HG03457 (cell line): ENCODE data around the gene NARF.

Source experiments
- ATAC-seq: cut with Tn5 transposase; IDR thresholded peaks from one replicate; pipeline ENCODE4 v1.9.1; 2021; ENCODE audit warnings: moderate number of reproducible peaks; ENCODE audit not compliant: unreplicated experiment

Gene NARF

DNA sequence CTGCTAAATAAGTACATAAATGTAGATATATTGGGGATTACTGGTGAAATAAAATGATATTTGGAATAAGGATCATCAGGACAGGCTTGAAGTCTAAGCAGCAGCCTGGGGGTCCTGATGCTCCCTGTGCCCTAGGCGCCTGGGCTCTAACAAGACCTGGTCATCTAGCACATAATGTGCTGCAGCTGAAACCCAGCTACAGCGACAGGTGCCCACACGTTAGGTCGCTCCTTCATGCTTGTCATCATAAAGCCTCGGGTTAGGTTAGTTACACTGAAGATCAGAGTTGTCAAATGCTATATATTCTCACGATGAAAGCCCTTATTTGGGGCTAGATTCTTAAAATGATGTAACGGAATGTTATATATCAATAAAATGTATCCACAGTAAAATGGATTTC is 11.5 kb downstream of the NARF start:
- ATAC-seq = no peak

DNA sequence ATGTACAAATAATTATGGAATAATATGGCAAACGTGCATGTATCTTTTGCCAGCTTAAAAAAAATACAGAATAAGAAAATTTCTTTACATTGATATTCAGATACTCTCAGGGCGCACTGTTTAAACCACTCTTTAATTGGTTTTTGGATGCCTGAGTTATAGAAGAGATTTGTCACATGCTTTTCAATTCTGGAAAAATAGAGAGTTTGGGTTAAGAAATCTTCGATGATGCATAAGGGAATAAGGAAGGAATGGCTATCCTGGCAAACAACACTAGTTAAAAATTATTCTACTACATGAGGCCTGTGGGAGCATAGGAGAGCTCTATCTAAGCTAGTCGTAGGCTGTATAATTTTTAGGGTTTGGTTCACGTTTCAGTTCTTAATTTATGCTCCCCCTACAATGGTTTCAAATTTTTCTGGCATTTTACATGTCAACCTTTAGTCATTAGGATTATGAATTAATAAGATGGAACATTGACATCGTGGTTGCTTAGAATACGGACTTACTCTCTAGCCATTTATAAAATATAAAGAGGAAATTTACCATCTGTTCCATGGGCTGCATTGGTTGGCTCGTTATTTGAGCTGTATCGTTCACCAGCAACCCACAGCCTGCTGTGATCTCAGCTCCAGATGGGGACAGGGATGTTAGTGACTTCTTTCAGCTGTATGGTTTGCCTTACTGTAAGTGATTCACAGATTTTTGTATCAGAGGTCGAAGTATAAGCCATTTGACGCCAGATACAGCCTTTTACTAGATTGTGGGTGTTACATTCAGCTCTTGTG is 15.9 kb downstream of the NARF start:
- ATAC-seq = no peak

DNA sequence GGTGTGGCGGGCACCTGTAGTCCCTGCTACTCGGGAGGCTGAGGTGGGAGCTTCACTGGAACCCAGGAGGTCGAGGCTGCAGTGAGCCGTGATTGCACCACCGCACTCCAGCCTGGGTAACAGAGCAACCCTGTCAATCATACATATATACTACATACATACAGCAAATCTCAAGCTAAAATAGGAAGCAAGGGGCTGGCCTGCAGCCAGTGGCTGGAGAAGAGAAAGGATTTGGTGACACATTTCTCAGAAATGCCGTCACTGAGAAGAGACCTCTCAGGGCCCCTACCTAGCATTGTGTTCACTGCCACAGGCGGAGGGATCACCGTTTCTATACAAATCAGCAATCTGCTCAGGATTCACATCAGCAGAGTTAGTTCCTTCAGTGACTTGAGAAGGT is 16.9 kb downstream of the NARF start:
- no peak for ATAC-seq

DNA sequence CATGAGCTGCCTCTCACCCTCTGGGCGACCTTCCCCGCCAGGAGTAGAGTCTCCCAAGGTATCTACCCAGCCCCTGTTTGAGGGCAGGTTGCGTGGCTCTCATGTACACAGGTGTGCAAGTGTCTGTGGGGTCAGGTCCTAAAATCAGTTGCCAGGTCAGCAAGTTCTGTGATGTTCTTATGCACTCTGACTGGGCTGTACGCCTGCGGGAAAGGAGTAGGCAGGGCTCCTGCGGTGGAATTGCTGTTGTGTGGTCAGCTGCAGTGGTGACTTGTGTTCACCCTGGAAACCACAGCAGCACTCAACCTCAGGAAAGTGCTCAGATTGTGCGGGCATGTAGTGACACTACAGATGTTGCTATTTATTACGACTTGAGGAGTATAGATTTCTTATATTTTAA is 19.4 kb downstream of the NARF start:
- no peak for ATAC-seq

DNA sequence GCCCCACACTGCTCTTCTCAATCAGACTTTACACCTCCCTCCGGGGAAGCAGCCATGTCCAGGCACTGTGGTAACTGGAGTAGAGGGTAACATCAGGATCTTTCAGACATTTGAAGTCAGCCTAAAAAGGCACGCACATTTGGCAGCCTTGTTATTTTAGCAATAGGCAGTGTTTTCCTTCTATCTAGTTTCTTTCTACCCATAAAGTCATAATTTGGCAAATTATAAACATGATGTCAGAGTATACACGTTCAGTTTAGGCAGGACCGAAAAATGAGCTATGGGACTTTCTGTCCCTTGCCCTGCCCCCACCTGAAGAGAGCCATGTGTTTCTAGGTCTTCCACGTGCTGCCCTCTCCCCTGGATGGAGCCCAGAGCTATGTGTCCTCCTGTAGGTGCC is 21.1 kb downstream of the NARF start:
- no peak for ATAC-seq

DNA sequence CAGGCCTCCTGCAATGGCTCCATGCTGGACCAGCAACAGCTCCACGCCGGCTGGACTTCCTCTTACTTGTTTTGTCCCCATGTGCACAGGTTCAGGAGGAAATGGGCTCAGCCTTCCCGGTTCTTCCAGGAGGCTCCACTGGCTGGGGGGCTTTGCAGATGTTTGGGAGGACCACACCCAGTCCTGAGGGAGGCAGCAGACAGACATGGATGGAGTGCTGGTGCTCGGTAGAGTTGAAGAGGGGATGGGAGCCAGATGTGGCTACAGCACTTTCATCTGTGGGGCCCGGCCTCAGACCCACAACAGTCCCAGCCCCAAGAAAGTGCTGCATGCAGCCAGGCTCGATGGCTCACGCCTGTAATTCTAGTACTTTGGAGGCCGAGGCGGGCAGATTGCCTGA is 21.8 kb downstream of the NARF start:
- ATAC-seq = no peak

DNA sequence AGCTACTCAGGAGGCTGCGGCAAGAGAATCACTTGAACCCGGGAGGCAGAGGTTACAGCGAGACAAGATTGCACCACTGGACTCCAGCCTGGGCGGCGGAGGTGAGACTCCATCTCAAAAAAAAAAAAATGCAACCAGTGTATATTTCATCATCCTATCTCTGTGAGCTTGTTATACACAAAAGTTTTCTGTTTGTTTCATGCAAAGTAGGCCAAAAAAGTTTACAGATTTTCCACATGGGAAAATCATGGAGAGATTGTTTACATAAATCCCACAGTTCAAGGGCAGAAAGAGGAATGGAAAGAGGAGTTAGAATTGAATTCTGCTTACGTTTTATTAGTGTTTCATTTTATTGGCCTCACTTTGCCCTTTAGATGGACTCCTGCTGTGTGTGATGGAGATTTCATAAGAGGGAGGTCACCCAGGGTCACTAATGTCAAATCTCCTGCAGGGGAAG is 24.7 kb downstream of the NARF start:
- no peak for ATAC-seq

DNA sequence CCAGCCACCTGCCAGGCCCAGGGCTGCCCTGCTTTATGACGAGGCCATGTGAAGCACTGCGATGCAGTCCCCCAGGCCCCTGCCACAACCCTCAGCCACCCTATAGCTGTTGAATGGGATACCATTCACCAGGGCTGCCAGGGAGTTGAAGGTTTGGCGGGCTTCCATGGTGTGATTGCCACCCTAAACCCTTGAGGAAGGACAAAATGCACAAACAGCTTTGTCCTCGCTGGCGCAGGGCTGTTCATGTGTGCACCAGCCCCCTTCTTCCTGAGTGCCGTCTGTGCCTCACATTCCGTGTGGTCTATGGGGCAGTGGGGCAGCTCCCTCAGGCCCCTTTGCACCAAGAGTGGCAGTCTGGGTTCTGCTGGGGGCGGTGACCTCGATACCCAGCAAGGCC is 25.3 kb downstream of the NARF start:
- no peak for ATAC-seq

DNA sequence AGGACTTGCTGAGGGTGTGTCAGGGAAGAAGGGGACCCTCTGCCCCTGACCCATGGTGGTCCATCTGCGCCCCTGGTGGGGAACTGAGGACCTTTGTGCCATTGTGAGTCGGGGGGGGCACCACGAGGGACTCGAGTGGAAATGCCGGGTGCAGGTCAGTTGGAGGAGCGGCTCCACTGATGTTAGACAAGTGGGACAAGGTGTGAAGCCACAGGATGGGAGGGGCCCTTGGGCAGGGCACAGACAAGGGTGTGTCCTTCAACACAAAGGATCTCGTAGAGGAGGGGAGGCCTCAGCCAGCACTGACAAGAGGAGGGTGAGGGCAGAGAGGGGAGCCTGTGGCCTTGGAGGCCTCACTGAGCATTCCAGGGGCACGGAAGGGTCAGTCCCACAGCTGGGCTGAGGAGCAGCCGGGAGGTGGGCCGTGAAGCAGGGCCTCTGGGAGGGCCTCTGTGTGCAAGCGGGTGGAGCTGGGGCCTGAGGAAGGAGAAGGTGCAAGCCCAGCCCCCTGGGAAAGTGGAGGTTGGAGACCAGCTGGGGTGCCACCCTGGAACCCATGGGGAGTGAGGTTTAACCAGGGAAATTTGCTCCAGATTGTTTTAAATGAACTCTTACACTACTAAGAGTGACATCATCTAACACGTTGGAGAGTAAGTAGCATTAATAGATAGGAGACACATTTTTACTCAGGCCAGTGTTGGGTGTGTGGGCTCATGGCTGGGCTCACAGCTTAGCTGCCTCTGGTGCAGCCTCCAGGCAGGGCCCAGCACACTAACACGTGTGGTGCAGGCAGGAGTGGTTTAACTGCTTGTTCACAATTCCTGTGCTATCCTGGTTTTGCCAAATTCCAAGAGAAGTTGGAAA is 27.9 kb downstream of the NARF start:
- ATAC-seq = no peak

DNA sequence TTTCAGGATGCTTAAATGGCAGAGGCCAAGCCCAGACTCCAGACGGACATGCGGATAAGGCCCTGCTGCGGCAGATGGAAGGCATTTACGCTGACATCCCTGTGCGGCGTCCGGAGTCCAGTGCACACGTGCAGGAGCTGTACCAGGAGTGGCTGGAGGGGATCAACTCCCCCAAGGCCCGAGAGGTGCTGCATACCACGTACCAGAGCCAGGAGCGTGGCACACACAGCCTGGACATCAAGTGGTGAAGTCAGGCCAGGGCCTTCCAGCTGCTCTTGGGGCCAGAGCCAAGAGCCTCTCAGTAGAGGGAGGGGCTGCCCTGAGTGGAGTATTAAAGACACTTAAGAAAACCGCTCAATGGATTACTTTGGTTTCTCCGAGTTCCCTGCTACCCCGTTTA is 29.4 kb downstream of the NARF start:
- no peak for ATAC-seq

DNA sequence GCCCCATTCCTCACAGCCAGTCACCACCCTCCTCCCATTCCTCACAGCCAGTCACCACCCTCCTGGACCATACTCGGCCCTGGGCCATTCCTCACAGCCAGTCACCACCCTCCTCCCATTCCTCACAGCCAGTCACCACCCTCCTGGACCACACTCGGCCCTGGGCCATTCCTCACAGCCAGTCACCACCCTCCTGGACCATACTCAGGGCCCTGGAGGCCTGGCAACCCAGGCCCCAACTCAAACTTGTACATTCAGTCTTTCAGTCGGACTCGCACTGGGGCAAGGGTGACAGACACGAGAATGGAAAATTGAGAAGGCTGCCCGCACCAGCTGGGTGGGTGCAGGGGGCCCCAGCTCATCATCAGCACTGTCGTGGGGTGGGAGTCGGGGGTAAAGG is 30.6 kb downstream of the NARF start:
- ATAC-seq = no peak

DNA sequence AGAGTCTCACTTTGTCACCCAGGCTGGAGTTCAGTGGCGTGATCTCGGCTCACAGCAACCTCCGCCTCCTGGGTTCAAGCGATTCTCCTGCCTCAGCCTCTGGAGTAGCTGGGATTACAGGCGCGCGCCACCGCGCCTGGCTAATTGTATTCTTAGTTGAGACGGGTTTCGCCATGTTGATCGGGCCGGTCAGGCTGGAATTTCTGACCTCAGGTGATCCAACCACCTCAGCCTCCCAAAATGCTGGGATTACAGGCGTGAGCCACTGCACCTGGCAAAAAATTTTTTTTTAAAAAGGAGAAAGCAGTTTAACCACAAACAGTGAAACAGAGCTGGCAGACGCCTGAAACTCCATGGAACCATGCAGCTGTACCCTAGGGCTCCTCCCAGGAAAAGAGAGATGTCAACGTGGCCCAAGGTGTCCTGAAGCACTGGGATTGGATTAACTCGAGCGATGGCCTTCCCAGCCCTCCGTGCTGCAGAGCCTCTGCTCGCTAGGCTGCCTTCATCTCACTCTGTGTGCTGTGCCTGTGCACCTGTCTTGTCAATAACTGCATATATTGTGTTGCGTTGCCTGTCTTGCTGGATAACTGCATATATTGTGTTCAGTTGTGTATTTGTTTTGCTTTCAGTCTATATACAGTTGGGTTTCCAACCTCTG is 31.4 kb downstream of the NARF start:
- no peak for ATAC-seq

DNA sequence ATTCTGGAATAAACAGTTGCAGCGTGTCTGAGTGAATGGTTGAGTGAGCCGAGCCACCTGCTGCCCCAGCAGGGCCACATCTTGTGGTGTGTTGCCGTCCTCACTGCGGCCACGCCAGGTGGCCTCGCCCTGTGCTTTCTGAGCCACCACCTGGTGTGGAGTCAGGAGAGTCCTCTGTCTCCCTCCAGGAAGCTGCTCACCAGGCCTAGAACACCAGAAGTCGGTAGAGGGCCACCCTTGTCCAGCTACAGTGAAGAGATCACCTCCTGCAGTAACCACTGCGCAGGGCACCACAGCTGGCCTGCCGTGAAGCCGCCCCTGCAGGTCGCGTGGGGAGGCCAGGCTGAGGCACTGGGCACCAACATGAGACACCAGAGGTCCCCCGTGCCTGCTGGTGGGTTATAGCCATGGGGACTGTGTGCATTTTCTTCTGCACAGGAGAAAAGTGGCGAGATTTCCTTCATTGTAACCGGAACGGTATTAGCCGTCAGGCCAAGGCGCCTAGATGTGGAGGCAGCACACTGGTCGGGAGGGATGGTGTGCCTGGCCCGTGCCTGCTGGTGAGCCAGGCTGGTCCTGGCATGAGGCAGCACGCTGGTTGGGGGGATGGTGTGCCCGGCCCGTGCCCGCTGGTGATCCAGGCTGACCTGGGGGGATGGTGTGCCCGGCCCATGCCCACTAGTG is 32.1 kb downstream of the NARF start:
- ATAC-seq = no peak

DNA sequence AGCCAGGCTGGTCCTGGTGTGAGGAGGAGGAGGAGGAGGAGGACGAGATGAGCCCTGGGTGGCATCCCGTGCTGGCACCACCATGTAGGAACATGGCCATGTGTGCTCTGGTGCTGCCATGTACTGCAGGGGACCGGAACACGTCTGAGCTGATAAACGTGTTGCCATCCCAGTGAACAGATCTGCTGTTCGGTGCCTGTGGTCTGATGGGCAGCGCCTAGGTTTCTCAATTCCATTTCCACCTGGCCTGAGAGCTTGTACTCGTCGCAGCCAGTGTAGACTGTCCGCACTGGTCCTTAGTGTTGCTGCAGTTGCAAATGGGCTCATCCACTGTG is 32.6 kb downstream of the NARF start:
- ATAC-seq = no peak

DNA sequence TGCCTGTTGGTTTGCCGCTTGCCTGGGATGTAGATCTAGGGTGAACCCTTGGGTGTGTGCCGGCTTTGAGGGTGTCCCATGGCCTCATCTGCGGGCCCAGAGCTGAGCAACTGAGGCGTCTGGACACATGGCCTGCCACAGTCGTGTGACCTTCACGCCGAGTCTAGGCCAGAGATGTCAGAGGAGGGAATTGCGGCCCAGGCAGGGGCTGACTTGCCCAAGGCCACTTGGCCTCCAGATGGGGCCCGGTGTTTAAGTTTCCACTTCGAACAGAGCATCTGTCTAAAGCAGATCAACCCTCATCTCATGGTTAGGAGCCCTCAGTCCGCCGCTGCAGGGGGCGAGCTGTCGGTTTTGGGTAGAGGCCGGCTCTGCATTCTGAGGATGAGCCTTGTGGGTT is 33.0 kb downstream of the NARF start:
- ATAC-seq = no peak

DNA sequence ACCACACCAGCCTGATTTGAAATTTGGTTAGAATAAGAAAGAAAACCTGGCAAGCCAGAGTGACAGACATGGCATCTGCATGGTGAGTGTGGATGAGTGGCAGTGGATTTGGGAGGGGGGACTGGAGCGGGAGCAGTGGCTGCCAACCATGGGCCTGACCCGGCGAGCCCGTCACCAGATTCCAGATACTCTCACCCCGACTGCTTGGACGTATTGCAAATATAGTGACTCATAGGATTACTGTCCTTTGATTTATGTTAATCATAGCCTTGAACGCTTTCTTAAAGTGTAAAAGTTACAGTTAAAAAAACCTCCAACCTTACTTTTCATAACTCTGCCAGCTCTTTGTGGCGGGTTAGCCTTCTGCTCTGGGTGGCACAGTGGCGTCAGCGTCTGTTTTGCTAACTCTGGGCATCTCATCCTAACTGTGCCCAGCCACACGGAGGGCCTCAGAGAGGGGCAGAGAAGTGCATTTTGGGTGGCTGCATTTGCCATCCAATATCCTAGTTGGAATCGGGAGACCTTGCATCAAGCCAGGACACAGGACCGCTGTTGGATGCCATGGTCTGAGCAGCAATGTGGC is 34.2 kb downstream of the NARF start:
- ATAC-seq = no peak

DNA sequence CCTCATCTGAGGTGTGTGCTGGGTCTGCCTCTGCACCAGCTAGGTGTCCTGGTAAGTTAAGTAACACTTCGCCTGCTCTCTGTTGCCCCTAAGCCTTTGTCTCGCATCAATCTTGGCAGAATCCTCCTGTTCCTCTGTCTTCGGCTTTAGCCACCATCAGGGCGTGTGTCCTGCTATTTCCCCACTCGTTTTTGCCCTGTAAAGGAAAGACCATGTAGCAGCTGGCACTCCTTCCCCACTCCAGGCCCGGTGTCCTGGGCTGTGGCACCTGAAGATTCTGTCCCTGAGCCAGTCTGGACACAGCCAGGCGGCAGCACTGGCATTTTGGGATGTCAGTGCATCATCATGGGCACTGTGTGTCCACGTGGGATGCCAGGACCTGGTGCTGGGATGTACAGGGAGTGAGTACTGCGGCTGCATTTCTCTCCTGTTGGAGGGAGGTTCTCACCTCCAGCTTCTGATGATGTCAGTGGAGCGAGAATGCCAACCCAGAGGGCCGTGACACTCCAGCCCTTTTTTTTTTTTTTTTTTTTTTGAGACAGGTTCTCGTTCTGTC is 34.8 kb downstream of the NARF start:
- no peak for ATAC-seq

DNA sequence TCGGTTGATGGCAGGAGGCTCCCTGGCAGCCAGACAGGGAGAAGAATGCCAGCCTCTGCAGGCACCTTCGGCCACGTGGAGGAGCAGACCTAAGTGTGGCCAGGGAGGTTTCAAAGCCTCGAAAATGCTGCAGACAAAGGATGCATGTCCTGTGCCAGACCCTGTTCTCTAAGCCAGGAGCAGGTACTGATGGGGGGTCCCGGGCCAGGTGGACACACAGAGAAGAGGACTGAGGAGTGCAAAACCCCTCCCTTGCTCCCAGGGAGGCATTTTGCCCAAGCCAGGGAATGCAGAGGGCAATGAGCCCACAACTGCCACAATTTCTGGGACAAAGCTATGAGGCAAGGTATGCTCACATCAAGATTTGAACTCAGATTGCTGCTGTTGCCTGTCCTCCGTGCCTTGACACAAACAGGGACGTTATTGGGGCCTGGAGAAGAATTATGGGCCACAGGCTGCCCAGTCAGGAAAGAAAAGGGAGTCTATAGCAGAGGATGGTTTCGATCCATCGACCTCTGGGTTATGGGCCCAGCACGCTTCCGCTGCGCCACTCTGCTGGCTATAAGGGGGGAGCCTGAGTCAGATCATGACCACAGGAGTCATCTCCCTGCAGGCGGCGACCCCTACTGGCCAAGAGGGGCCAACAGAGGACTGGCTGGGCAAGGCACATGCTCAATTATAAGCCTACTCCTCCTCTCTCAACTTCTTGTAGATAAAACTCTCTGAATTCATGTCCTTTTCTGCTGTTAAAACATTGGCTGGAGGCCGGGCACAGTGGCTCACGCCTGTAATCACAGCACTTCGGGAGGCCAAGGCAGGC is 35.9 kb downstream of the NARF start:
- peak; percentile 44 for ATAC-seq

DNA sequence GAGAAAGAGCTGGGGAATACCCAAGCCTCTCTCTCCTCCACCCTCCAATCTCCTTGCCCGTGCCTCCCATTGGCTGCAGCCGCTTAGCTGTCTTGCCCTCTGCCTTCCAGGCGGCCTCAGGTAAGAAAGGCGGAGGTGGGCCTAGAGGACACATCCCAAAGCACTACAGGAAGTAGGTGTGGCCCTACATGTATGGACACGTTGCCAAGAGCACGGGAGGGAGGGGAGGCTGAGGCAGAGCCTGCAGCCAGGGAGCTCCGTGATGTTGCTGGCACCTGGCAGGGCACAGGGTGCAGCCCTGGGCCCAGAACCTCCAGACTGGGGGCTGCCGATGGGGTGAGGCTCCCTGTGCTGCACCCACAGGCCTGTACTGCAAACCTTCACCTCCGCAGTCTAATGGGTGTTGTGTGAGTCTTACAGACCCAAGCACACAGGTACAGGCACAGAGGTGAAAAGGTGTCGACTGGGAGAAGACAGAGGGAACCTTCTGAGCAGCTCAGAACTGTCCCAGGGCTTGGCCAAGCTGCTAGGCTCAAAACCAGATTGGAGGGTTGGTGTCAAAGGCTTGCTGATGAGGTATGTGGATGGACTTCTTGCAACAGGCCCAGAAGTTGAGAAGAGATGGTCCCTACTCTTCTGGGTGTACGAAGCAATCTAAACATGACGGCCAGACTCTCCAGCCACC is 37.4 kb downstream of the NARF start:
- ATAC-seq = no peak
